ENCODE measurements around the gene SFMBT2. TPM values are rescaled to one million over a fixed set of nuclear protein-coding genes. Genes with fewer than 3 reads are reported as not detected.
"Not testable (repeated sequence)": the region's sequence is repeated elsewhere in the genome, so short reads cannot be mapped to it uniquely, and the experiment has no call there.

The SFMBT2 gene
- total RNA-seq, 2 experiments from 2014 or later, result 12.8 to 15.4 TPM

DNA sequence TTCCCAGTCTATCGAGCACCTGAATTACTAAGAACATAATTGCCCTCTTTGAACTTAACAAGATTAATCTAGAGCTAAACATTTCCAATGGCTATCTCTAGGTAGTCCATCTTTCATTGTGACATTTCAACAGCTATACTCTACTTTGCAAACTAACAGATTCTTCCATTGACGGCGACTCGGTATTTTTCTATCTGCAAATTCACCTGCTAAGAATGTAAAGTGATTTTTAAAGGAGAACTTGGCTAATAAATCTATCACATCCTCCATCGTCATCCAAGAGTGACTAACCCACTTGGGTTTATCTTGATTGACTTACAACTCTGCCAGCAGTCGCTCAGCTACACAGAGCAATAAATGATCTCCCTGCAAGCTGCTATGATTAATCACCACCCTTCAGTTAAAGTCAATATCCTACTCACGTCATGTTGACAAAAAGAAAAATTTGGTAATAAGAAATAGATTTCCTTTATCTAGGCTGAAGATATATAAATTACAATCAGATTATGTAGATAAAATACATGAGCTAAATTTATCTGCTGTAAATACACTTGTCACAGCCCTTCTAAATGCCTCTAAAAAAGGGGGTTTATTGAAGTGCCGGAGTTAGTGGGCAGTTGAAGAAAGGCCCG is 99.5 kb downstream of the SFMBT2 start:
- Mint-ChIP-seq H3K4me1 (ENCODE audit: low read depth) (peaks cover 38% of the 10 kb centered on the region), H3K36me3 (peaks cover 6% of the 10 kb centered on the region), H3K27ac (no peak overlapping the region), H3K27me3 (no peaks in the 10 kb centered on the region), H3K4me3 (no peak overlapping the region), H3K9me3 (peaks cover 4% of the 10 kb centered on the region)
- ChIA-PET POLR2A (no interaction called here), CTCF (no interaction called here)
- intact Hi-C loops (cut with micrococcal nuclease), result no loop called here
- DNase-seq, result no peak

DNA sequence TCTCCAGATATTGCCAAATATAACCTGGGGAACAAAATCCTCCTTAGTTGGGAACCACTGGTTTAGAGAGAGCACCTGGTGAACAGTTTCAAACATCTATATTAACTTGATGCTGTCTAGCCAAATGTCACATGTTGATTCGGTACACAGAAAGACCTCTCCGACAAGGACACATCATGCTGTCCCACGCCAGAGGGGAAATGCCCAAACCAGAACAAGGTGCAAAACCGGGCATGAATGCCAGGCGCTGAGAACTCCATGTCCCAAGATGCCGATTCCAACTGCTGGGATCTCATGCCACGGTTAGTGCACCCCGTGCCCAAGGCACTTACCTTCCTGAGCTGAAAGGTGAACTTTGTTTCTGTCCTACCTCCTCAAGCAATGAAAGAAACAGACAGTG is 100.8 kb downstream of the SFMBT2 start:
- Mint-ChIP-seq H3K27ac (no peak overlapping the region), H3K9me3 (peaks cover 4% of the 10 kb centered on the region), H3K36me3 (peaks cover 6% of the 10 kb centered on the region), H3K4me1 (ENCODE audit: low read depth) (peaks cover 28% of the 10 kb centered on the region), H3K4me3 (no peak overlapping the region), H3K27me3 (no peaks in the 10 kb centered on the region)
- DNase-seq, result no peak
- ChIA-PET POLR2A (no interaction called here), CTCF (no interaction called here)
- intact Hi-C loops (cut with micrococcal nuclease), result no loop called here

- Mint-ChIP-seq H3K27ac (no peak overlapping the region), H3K4me3 (no peak overlapping the region), H3K27me3 (no peaks in the 10 kb centered on the region), H3K9me3 (peaks cover 4% of the 10 kb centered on the region), H3K4me1 (ENCODE audit: low read depth) (peaks cover 16% of the 10 kb centered on the region), H3K36me3 (peaks cover 6% of the 10 kb centered on the region)
- no peak for DNase-seq
- intact Hi-C loops (cut with micrococcal nuclease), result no loop called here
- ChIA-PET CTCF (no interaction called here), POLR2A (no interaction called here)
Measured at GRCh38 chr10:7308826-7309225, 102.0 kb downstream of the SFMBT2 start.

DNA sequence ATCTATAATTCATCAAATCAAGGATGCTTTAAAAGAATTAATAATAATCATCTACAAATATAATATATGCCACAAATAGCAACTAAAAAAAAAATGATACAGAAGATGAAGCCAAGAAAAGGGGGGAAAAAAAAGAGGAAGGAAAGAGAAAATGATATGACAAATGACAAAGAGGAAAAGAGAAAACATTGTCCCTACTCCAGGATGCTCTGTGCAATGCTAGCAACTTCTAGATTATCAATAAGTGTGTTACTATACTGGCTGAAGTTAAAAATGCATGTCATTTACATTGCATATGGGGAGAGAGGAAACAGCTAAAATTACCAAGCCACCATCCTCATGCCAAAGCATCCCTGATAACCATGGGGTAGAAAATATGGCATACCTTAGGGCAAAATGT is 104.2 kb downstream of the SFMBT2 start:
- Mint-ChIP-seq H3K36me3 (peaks cover 8% of the 10 kb centered on the region), H3K4me3 (no peak overlapping the region), H3K27ac (no peak overlapping the region), H3K4me1 (ENCODE audit: low read depth) (peaks cover 15% of the 10 kb centered on the region), H3K27me3 (no peaks in the 10 kb centered on the region), H3K9me3 (peaks cover 4% of the 10 kb centered on the region)
- DNase-seq, result no peak
- ChIA-PET CTCF (interaction anchor here (1.2 to 1.5 kb wide), 2 partner anchors 10 to 186 kb away, joined by 3 read pairs; no protein-coding TSS in a partner anchor), POLR2A (interaction anchor here (0.7 kb wide), 1 partner anchor 140 kb away, joined by 3 read pairs; no protein-coding TSS in a partner anchor)
- intact Hi-C loops (cut with micrococcal nuclease), result no loop called here

GRCh38 chr10:7306147-7306546 is 104.7 kb downstream of the SFMBT2 start:
- ChIA-PET POLR2A (no interaction called here), CTCF (interaction anchor here (1.5 kb wide), 1 partner anchor 185 kb away, joined by 3 read pairs; no protein-coding TSS in a partner anchor)
- no peak overlapping the region for H3K4me3 Mint-ChIP-seq
- no peaks in the 10 kb centered on the region for H3K27me3 Mint-ChIP-seq
- peaks cover 14% of the 10 kb centered on the region for H3K4me1 Mint-ChIP-seq (ENCODE audit: low read depth)
- peaks cover 4% of the 10 kb centered on the region for H3K9me3 Mint-ChIP-seq
- H3K27ac Mint-ChIP-seq, result no peak overlapping the region
- DNase-seq, result no peak
- intact Hi-C loops (cut with micrococcal nuclease), result no loop called here
- peaks cover 8% of the 10 kb centered on the region for H3K36me3 Mint-ChIP-seq

DNA sequence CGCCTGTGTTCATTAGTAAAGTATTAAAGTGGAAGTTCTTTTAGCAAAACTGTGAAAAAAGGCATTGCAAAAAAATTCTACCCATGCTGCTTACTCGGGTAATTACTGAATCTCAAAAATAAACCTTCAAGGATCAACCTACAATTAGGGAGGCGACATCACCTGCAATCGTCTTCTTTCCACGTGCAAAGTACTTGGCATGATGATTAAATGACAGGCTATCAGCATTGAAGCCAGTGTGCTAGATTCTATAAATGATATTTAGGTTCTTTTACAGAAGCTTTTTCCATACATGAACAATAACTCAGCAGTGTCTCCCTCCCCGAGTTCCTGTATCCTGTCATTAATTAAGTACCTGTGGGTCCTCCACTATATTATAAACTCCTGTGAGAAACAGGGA is 105.8 kb downstream of the SFMBT2 start:
- Mint-ChIP-seq H3K4me1 (ENCODE audit: low read depth) (peaks cover 13% of the 10 kb centered on the region), H3K27me3 (no peaks in the 10 kb centered on the region)

GRCh38 chr10:7304110-7304509 is 106.7 kb downstream of the SFMBT2 start:
- no peaks in the 10 kb centered on the region for H3K27me3 Mint-ChIP-seq
- no peak overlapping the region for H3K4me3 Mint-ChIP-seq
- H3K36me3 Mint-ChIP-seq, result peaks cover 8% of the 10 kb centered on the region
- H3K27ac Mint-ChIP-seq, result no peak overlapping the region
- peaks cover 4% of the 10 kb centered on the region for H3K9me3 Mint-ChIP-seq
- POLR2A ChIA-PET, result no interaction called here
- no peak for DNase-seq
- CTCF ChIA-PET, result no interaction called here
- peaks cover 15% of the 10 kb centered on the region for H3K4me1 Mint-ChIP-seq (ENCODE audit: low read depth)
- intact Hi-C loops (cut with micrococcal nuclease), result no loop called here

More for the DNA sequence above, 105.8 kb downstream of the SFMBT2 start:
- no peak for DNase-seq
- Mint-ChIP-seq H3K4me3 (no peak overlapping the region), H3K36me3 (peaks cover 8% of the 10 kb centered on the region), H3K27ac (no peak overlapping the region), H3K9me3 (peaks cover 4% of the 10 kb centered on the region)
- CTCF ChIA-PET, result no interaction called here
- POLR2A ChIA-PET, result no interaction called here
- intact Hi-C loops (cut with micrococcal nuclease), result no loop called here

GRCh38 chr10:7302930-7303557 is 107.8 kb downstream of the SFMBT2 start:
- Mint-ChIP-seq H3K27me3 (no peaks in the 10 kb centered on the region), H3K9me3 (peaks cover 4% of the 10 kb centered on the region), H3K27ac (no peak overlapping the region), H3K4me1 (ENCODE audit: low read depth) (peaks cover 16% of the 10 kb centered on the region), H3K36me3 (peaks cover 4% of the 10 kb centered on the region), H3K4me3 (no peak overlapping the region)
- CTCF ChIA-PET, result no interaction called here
- intact Hi-C loops (cut with micrococcal nuclease), result no loop called here
- POLR2A ChIA-PET, result no interaction called here
- DNase-seq, result no peak

DNA sequence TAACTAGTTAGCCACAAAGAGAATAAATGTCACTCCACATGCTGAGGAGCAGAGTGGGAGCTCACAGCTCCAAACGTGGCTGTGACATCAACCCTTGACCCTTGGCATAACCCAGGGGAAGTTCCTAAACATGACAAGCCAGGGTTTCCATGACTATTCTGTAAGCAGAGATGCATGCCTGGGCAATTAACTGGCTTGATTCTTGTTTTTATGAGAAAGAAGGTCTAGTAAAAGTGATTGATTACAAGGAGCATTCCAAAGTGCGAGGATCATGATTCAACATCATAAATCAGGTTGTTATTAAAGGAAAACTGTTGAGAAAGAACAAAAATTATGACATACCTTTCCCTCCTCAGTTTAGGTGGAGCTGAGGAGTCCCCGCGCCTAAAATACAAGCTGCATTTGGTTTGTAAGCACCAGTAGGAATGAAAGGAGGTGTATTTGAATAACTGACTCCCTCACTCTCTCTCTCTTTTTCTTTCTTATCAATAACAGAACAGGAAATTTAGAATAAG is 108.4 kb downstream of the SFMBT2 start:
- Mint-ChIP-seq H3K4me1 (ENCODE audit: low read depth) (peaks cover 16% of the 10 kb centered on the region), H3K4me3 (no peak overlapping the region), H3K27me3 (no peaks in the 10 kb centered on the region), H3K36me3 (peaks cover 4% of the 10 kb centered on the region), H3K9me3 (peaks cover 3% of the 10 kb centered on the region), H3K27ac (no peak overlapping the region)
- ChIA-PET POLR2A (no interaction called here), CTCF (no interaction called here)
- intact Hi-C loops (cut with micrococcal nuclease), result no loop called here
- DNase-seq, result no peak

GRCh38 chr10:7301006-7301778 is 109.6 kb downstream of the SFMBT2 start:
- DNase-seq, result no peak
- Mint-ChIP-seq H3K4me3 (no peak overlapping the region), H3K27me3 (no peaks in the 10 kb centered on the region), H3K9me3 (no peaks in the 10 kb centered on the region), H3K36me3 (peaks cover 8% of the 10 kb centered on the region), H3K4me1 (ENCODE audit: low read depth) (peaks cover 24% of the 10 kb centered on the region), H3K27ac (no peak overlapping the region)
- POLR2A ChIA-PET, result no interaction called here
- CTCF ChIA-PET, result interaction anchor here (0.6 kb wide), 1 partner anchor 373 kb away, joined by 3 read pairs; no protein-coding TSS in a partner anchor
- intact Hi-C loops (cut with micrococcal nuclease), result no loop called here

- H3K4me1 Mint-ChIP-seq (ENCODE audit: low read depth), result peaks cover 24% of the 10 kb centered on the region
- no peak for DNase-seq
- no peak overlapping the region for H3K4me3 Mint-ChIP-seq
- H3K27ac Mint-ChIP-seq, result no peak overlapping the region
- ChIA-PET CTCF (no interaction called here), POLR2A (no interaction called here)
- H3K27me3 Mint-ChIP-seq, result no peaks in the 10 kb centered on the region
- intact Hi-C loops (cut with micrococcal nuclease), result no loop called here
- H3K36me3 Mint-ChIP-seq, result peaks cover 8% of the 10 kb centered on the region
- no peaks in the 10 kb centered on the region for H3K9me3 Mint-ChIP-seq
Measured at GRCh38 chr10:7300384-7300971, 110.4 kb downstream of the SFMBT2 start.

GRCh38 chr10:7299601-7300325 is 111.1 kb downstream of the SFMBT2 start:
- H3K4me3 Mint-ChIP-seq; POLR2A ChIA-PET; H3K27ac Mint-ChIP-seq; H3K36me3 Mint-ChIP-seq; DNase-seq; H3K27me3 Mint-ChIP-seq; H3K9me3 Mint-ChIP-seq; CTCF ChIA-PET; intact Hi-C loops (cut with micrococcal nuclease): not testable (repeated sequence)
- H3K4me1 Mint-ChIP-seq (ENCODE audit: low read depth), result peaks cover 30% of the 10 kb centered on the region
